PC-9 (cell line): Measurements from ENCODE around the gene RHOA. TPM values are rescaled to one million over a fixed set of nuclear protein-coding genes. Genes with fewer than 3 reads are reported as not detected.
"Not testable (repeated sequence)": the region's sequence is repeated elsewhere in the genome, so short reads cannot be mapped to it uniquely, and the experiment has no call there.

ENCODE experiments used
- BruUV-seq: library from RNA; stranded (reverse); fragments of 400-500 nt; replicated peaks from 2 replicates; lab custom pipeline; 2021; lab: Mats Ljungman, UMichigan
- CTCF ChIA-PET: fragments of 300-600 bp; sonication (Branson Sonifier 250); formaldehyde crosslinking; loops from one replicate; lab custom pipeline; 2022; ENCODE audit warnings: antibody characterized with exemption; lab: Charles Lee
- POLR2A ChIA-PET: fragments of 300-600 bp; sonication (Branson Sonifier 250); formaldehyde crosslinking; loops from one replicate; lab custom pipeline; 2022; ENCODE audit warnings: antibody characterized with exemption; ENCODE audit not compliant: unreplicated experiment; lab: Charles Lee
- DNase-seq, 2 experiments: peaks; one replicate each; pipeline versions ENCODE4 v3.0.0 to v3.0.0-alpha.2; 2015 to 2022; ENCODE audit warnings: mixed read lengths in 1 of 2
- H2AFZ ChIP-seq: fragments of 200-600 bp; sonication (generic); 2 replicates; pipeline ENCODE4 v1.8.1; 2017; ENCODE audit warnings: antibody characterized with exemption
- H3F3A ChIP-seq: fragments of 200-600 bp; sonication (generic); 2 replicates; pipeline ENCODE4 v1.8.1; 2017; ENCODE audit warnings: antibody characterized with exemption, mild to moderate bottlenecking, low read depth; ENCODE audit not compliant: insufficient read depth
- H3K27ac ChIP-seq: fragments of 200-600 bp; sonication (generic); 2 replicates; pipeline ENCODE4 v1.6.1; 2016; ENCODE audit warnings: mixed run types
- H3K27me3 ChIP-seq: fragments of 200-600 bp; sonication (generic); 2 replicates; pipeline ENCODE4 v1.6.1; 2016; ENCODE audit warnings: low read depth, mixed run types; ENCODE audit not compliant: insufficient read depth
- H3K36me3 ChIP-seq: fragments of 200-600 bp; sonication (generic); 2 replicates; pipeline ENCODE4 v1.6.1; 2016; ENCODE audit warnings: low read depth, mixed run types
- H3K4me1 ChIP-seq: fragments of 200-600 bp; sonication (generic); replicated peaks from 2 replicates; pipeline ENCODE4 v1.6.1; 2016; ENCODE audit warnings: mixed run types; ENCODE audit not compliant: insufficient read depth
- H3K4me2 ChIP-seq: fragments of 200-600 bp; sonication (generic); 2 replicates; pipeline ENCODE4 v1.6.1; 2017; ENCODE audit warnings: mixed run types
- H3K4me3 ChIP-seq: fragments of 200-600 bp; sonication (generic); 2 replicates; pipeline ENCODE4 v1.6.1; 2016; ENCODE audit warnings: mixed run types
- H3K79me2 ChIP-seq: fragments of 200-600 bp; sonication (generic); 2 replicates; pipeline ENCODE4 v1.6.1; 2017; ENCODE audit warnings: low read depth, mixed run types
- H3K9me2 ChIP-seq: fragments of 200-600 bp; sonication (generic); 2 replicates; pipeline ENCODE4 v1.8.1; 2017; ENCODE audit warnings: mild to moderate bottlenecking; ENCODE audit not compliant: insufficient read depth
- H3K9me3 ChIP-seq: fragments of 200-600 bp; sonication (generic); 2 replicates; pipeline ENCODE4 v1.8.1; 2016; ENCODE audit warnings: low read depth; ENCODE audit not compliant: insufficient read depth
- H4K20me1 ChIP-seq: fragments of 200-600 bp; sonication (generic); 2 replicates; pipeline ENCODE4 v1.8.1; 2017; ENCODE audit not compliant: insufficient read depth
- EZH2 ChIP-seq: fragments of 200-600 bp; sonication (generic); IDR thresholded peaks from 2 replicates; pipeline ENCODE4 v1.8.0; 2017; ENCODE audit warnings: antibody characterized with exemption, low read depth
- intact Hi-C: fragments of 100-400 bp; cut with micrococcal nuclease; formaldehyde crosslinking; loops from one replicate; pipeline ENCODE4 v1.10.0; 2022; ENCODE audit not compliant: unreplicated experiment
- total RNA-seq: library from RNA; stranded (reverse); gene quantifications from 2 replicates; pipeline ENCODE4 v1.2.3, GENCODE V29; 2021
- TF ChIP-seq, protein P1 (sequence below): fragments of 200-600 bp; sonication (generic); conservative IDR thresholded peaks from 2 replicates; pipeline ENCODE4 v1.6.1; 2017; ENCODE audit warnings: mixed run types, antibody characterized with exemption, mild to moderate bottlenecking, moderate library complexity

Gene RHOA
- total RNA-seq, 1 experiment from 2014 or later = 413 TPM

DNA sequence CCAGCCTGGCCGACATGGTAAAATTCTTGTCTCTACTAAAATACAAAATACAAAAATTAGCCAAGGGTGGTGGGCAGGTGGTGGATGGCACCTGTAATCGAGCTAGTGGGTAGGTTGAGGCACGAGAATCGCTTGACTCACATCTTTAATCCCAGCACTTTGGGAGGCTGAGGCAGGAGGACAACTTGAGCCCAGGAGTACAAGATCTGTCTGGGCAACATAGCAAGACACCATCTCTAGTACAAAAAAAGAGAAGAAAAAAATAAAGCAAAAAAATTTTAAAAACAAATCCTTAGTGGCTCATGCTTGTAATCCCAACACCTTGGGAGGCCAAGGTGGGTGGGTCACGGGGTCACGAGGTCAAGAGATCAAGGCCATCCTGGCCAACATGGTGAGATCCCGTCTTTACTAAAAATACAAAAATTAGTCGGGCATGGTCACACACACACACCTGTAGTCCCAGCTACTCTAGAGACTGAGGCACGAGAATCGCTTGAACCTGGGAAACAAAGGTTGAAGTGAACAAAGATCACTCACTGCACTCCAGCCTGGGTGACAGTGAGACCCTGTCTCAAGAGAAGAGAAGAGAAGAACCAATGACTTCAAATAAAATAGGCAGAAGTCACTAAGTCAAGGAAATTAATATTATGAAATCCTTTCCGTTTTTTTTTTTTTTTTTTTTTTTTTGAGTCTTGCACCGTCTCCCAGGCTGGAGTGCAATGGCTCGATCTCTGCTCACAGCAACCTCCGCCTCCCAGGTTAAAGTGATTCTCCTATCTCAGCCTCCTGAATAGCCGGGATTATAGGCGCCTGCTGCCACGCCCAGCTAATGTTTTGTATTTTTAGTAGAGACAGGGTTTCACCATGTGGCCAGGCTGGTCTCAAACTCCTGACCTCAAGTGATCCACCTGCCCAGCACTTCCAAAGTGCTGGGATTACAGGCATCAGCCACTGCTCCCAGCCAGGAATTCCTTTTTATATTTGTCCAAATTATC, 4.9 kb downstream of the RHOA start:
- intact Hi-C loops = no loop called here

DNA sequence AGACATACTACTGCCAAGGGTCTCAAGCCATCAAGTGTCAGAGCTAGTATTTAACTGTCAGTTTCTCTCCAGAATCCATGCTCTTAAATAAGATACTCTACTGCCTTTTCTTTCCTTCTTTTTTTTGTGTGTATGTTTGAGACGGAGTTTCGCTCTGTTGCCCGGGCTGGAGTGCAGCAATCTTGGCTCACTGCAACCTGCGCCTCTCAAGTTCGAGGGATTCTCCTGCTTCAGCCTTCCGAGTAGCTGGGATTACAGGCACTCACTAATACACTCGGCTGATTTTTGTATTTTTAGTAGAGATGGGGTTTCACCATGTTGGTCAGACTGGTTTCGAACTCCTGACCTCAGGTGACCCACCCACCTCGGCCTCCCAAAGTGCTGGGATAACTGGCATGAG, 6.2 kb downstream of the RHOA start:
- not testable (repeated sequence) for H3K36me3 ChIP-seq
- peaks cover 24% of the 10 kb centered on the region for H3F3A ChIP-seq
- POLR2A ChIA-PET = interaction anchor here (0.6 kb wide), 1 partner anchor 398 kb away, joined by 13 read pairs; the partner anchor contains the start of gene WDR6

More for the DNA sequence above, 4.9 kb downstream of the RHOA start:
- TF ChIP-seq, protein P1, sequence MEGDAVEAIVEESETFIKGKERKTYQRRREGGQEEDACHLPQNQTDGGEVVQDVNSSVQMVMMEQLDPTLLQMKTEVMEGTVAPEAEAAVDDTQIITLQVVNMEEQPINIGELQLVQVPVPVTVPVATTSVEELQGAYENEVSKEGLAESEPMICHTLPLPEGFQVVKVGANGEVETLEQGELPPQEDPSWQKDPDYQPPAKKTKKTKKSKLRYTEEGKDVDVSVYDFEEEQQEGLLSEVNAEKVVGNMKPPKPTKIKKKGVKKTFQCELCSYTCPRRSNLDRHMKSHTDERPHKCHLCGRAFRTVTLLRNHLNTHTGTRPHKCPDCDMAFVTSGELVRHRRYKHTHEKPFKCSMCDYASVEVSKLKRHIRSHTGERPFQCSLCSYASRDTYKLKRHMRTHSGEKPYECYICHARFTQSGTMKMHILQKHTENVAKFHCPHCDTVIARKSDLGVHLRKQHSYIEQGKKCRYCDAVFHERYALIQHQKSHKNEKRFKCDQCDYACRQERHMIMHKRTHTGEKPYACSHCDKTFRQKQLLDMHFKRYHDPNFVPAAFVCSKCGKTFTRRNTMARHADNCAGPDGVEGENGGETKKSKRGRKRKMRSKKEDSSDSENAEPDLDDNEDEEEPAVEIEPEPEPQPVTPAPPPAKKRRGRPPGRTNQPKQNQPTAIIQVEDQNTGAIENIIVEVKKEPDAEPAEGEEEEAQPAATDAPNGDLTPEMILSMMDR = no peak
- no peak for TF ChIP-seq EZH2
- H3K9me3 ChIP-seq = no peaks in the 10 kb centered on the region
- no peak overlapping the region for H2AFZ ChIP-seq
- peak overlapping the region; percentile 23; the same call in 1 of the 2 replicates for H3K27ac ChIP-seq
- H3K79me2 ChIP-seq = peaks cover 98% of the 10 kb centered on the region
- H3F3A ChIP-seq = peaks cover 24% of the 10 kb centered on the region
- no peak for DNase-seq
- H3K4me2 ChIP-seq = peak overlapping the region; percentile 19; the same call in 1 of the 2 replicates
- H3K4me3 ChIP-seq = no peak overlapping the region
- H3K9me2 ChIP-seq = no peaks in the 10 kb centered on the region
- peaks cover 24% of the 10 kb centered on the region for H3K4me1 ChIP-seq
- peaks cover 72% of the 10 kb centered on the region for H4K20me1 ChIP-seq
- BruUV-seq = no TSS peak
- H3K27me3 ChIP-seq = no peaks in the 10 kb centered on the region
- ChIA-PET POLR2A (no interaction called here), CTCF (interaction anchor here (0.6 to 1.6 kb wide), 2 partner anchors 8 to 33 kb away, joined by 4 to 6 read pairs; no protein-coding TSS in a partner anchor)
- no peaks in the 10 kb centered on the region for H3K36me3 ChIP-seq

DNA sequence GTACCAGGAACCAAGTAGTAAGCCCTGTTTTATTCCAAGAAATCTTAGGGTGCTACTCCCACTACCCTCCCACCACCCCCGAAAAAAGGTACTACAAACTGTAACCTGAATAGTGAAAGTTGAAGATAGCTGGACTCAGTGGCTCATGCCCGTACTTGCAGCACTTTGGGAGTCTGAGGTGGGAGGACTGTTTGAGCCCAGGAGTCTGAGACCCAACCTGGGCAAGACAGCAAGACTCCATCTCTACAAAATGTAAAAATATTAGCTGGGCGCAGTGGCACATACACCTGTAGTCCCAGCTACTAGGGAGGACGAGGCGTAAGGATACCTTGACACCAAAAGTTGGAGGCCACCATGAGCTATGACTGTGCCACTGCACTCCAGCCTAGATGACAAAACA, 7.9 kb downstream of the RHOA start:
- no TSS peak for BruUV-seq
- Histone ChIP-seq H3K4me1 (peaks cover 10% of the 10 kb centered on the region; the same call in 1 of the 2 replicates), H4K20me1 (peaks cover 66% of the 10 kb centered on the region), H2AFZ (no peak overlapping the region), H3F3A (peaks cover 21% of the 10 kb centered on the region), H3K4me2 (no peak overlapping the region), H3K79me2 (peaks cover 98% of the 10 kb centered on the region), H3K27ac (no peak overlapping the region), H3K4me3 (no peak overlapping the region), H3K27me3 (no peaks in the 10 kb centered on the region), H3K9me2 (no peaks in the 10 kb centered on the region), H3K9me3 (no peaks in the 10 kb centered on the region), H3K36me3 (no peaks in the 10 kb centered on the region)
- TF ChIP-seq EZH2 = no peak
- TF ChIP-seq, protein P1 = no peak
- ChIA-PET POLR2A (no interaction called here), CTCF (no interaction called here)
- no peak for DNase-seq
- intact Hi-C loops = no loop called here

More for the DNA sequence above, 6.2 kb downstream of the RHOA start:
- H3K27ac ChIP-seq, intact Hi-C loops, H3K9me2 ChIP-seq, DNase-seq, H3K27me3 ChIP-seq, BruUV-seq, H3K4me2 ChIP-seq, H3K4me3 ChIP-seq, CTCF ChIA-PET, H2AFZ ChIP-seq, H3K9me3 ChIP-seq: not testable (repeated sequence)
- Histone ChIP-seq H3K79me2 (peaks cover 98% of the 10 kb centered on the region), H3K4me1 (peaks cover 23% of the 10 kb centered on the region), H4K20me1 (peaks cover 75% of the 10 kb centered on the region)
